PC-9 (cell line): ENCODE measurements around the gene C17orf75.

Source experiments
- CTCF ChIP-seq: fragments of 200-600 bp; sonication (generic); conservative IDR thresholded peaks from 2 replicates; pipeline ENCODE4 v1.6.1; 2017; ENCODE audit warnings: mixed run types, antibody characterized with exemption, mild to moderate bottlenecking, moderate library complexity
- EZH2 ChIP-seq: fragments of 200-600 bp; sonication (generic); IDR thresholded peaks from 2 replicates; pipeline ENCODE4 v1.8.0; 2017; ENCODE audit warnings: antibody characterized with exemption, low read depth

GRCh38 chr17:32323811-32324491, 18.0 kb downstream of the C17orf75 start:
- TF ChIP-seq CTCF (no peak), EZH2 (no peak)
